Ascending aorta (tissue), 2 donors: ENCODE data around the gene ARID3B. TPM values are rescaled to one million over a fixed set of nuclear protein-coding genes. Genes with fewer than 3 reads are reported as not detected.

ENCODE experiments used
- DNase-seq, 2 donors: peaks; one replicate each; pipeline ENCODE4 v3.0.0-alpha.2; 2019; ENCODE audit warnings: low spot score in 2 of 2
- H3K27ac ChIP-seq, 2 donors: fragments of 200-600 bp; sonication (generic); one replicate each; pipeline ENCODE4 v1.5.1; 2016 to 2017; ENCODE audit warnings: mild to moderate bottlenecking in 1 of 2
- H3K27me3 ChIP-seq: fragments of 200-600 bp; sonication (generic); one replicate; pipeline ENCODE4 v1.5.1; 2017
- H3K36me3 ChIP-seq, 2 donors: fragments of 200-600 bp; sonication (generic); one replicate each; pipeline ENCODE4 v1.5.1; 2016
- H3K4me1 ChIP-seq, 2 donors: fragments of 200-600 bp; sonication (generic); one replicate each; pipeline ENCODE4 v1.5.1; 2016 to 2017; ENCODE audit warnings: mild to moderate bottlenecking in 1 of 2
- H3K4me3 ChIP-seq, 2 donors: fragments of 200-600 bp; sonication (generic); one replicate each; pipeline ENCODE4 v1.5.1; 2016 to 2017; ENCODE audit warnings: mild to moderate bottlenecking in 1 of 2
- H3K9me3 ChIP-seq, 2 donors: fragments of 200-600 bp; sonication (generic); one replicate each; pipeline ENCODE4 v1.5.1; 2016
- CTCF ChIP-seq, 3 experiments: fragments of 200-600 bp in 2 of 3; fragments of 450-650 bp in 1 of 3; sonication (generic) in 2 of 3; IDR thresholded peaks; one replicate each; pipeline ENCODE4 v1.5.1; 2016 to 2019; ENCODE audit warnings: antibody characterized with exemption in 3 of 3, mild to moderate bottlenecking in 1 of 3, moderate library complexity in 1 of 3
- intact Hi-C: fragments of 100-400 bp; cut with DNase I; formaldehyde crosslinking; loops from one replicate; pipeline ENCODE4 v1.15.1; 2023
- total RNA-seq: library from RNA; depleted of rRNA; stranded (reverse); fragments of >200 nt; gene quantifications from one replicate; pipeline ENCODE4 v1.1.0, GENCODE V29; 2016

ARID3B gene
- total RNA-seq, 1 donor from 2014 or later = 13.3 TPM

DNA sequence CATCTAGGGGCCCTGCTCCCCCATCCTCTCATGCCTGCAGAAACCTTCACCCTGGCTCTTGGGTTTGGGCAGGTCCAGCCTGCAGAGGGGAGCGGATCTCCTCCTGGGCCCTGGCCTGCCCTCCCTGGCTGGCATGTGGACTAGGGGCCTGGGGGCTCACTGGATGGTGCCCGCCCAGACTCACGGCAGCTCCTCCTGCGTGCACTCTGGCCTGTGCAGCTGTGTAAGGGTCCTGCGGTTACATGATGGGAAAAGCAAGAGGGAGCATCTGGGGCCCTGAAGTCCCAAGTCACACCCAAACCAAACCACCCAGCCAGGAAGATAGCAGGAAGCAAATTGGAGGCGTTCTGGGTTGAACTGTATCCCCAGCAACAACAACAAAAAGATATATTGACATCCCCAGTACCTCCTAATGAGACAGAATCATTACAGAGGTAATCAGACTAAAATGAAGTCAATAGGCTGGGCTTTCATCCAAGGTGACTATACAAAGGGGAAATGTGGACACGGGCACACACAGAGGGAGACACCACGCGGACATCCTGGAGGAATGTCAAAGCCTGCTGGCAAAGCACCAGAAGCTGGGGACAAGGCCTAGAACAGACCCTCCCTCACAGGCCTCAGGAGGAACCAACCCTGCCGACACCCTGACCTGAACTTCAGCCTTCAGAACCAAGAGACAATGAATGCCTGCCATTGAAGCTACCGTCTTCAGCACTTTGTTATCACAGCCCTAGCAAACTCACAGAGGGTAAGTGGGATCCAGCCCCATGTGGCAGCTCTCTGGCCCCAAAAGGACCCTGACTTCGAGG is 64.2 kb downstream of the ARID3B start:
- intact Hi-C loops = no loop called here
- no peak for TF ChIP-seq CTCF (IDR thresholded peaks at IDR 0.05)
- H3K9me3 ChIP-seq = no peaks in the 10 kb centered on the region
- H3K4me3 ChIP-seq = no peak overlapping the region
- no peaks in the 10 kb centered on the region for H3K36me3 ChIP-seq
- H3K27ac ChIP-seq = no peak overlapping the region
- no peaks in the 10 kb centered on the region for H3K27me3 ChIP-seq
- no peaks in the 10 kb centered on the region for H3K4me1 ChIP-seq
- no peak for DNase-seq

DNA sequence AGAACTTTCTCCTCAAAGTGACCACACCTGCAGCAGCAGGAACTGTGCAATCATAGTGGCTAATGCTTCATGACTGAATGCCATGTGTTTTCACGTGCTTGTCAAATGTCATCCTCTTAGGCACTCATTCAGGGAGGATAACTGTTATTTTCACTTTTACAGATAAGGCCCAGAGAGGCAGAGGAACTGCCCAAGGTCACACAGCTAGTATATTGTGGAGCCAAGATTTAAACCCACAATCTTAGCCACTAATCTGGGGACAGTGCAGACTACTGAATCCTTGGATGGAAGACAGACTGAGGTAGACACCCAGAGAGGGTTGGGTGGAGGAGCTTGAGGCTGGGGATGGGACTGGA is 64.8 kb downstream of the ARID3B start:
- no peak for TF ChIP-seq CTCF (IDR thresholded peaks at IDR 0.05)
- intact Hi-C loops = no loop called here
- H3K27ac ChIP-seq = no peak overlapping the region
- no peaks in the 10 kb centered on the region for H3K27me3 ChIP-seq
- no peak overlapping the region for H3K4me3 ChIP-seq
- H3K4me1 ChIP-seq = no peaks in the 10 kb centered on the region
- no peaks in the 10 kb centered on the region for H3K36me3 ChIP-seq
- no peaks in the 10 kb centered on the region for H3K9me3 ChIP-seq
- no peak for DNase-seq

DNA sequence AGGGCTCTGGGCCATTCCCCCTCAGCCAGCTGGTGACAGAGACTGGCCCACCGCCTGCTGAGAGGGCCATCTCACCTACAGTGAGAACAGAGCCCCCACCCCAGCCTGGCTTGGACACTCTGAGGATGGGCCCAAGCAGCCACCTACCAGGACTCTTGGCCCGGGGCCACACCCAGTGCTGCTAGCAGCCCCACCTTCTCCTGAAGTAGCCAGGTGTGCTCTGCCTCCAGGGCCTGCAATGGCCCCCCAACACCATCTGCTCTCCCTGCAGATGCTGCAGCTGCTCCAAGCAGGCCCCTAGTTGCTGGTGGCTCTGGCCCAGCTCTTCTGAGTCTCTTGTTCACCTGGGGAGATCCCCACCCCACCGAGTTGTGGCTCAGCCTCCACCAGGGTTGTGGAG is 67.8 kb downstream of the ARID3B start:
- no peaks in the 10 kb centered on the region for H3K36me3 ChIP-seq
- H3K27ac ChIP-seq = no peak overlapping the region
- no peaks in the 10 kb centered on the region for H3K9me3 ChIP-seq
- no peak overlapping the region for H3K4me3 ChIP-seq
- H3K27me3 ChIP-seq = no peaks in the 10 kb centered on the region
- no peaks in the 10 kb centered on the region for H3K4me1 ChIP-seq
- intact Hi-C loops = no loop called here
- no peak for TF ChIP-seq CTCF (IDR thresholded peaks at IDR 0.05)
- no peak for DNase-seq

DNA sequence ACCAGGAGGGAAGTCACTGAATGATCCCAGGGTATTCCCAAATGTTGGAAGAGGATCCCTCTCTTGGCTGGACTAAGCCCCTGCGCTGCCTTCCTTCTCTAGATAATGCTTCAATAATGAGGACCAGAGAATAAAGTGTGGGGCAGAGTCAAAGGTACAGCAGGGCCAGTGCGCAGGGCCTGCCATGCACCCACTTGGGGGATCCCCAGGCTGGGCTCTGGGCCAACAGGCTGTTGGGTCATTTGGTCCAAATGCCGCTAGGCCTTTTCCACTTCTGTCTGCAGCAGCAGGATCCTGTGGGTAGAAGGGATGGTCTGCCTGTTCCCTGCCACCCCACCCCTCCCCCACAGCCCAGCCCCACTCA is 68.9 kb downstream of the ARID3B start:
- peaks cover 3 to 5% of the 10 kb centered on the region in 2 donors for H3K4me1 ChIP-seq
- no peak overlapping the region for H3K27ac ChIP-seq
- no peaks in the 10 kb centered on the region for H3K27me3 ChIP-seq
- intact Hi-C loops = loop anchor here (10.0 kb wide), 1 partner anchor 345 kb away; the partner anchor contains the start of gene RPP25
- H3K36me3 ChIP-seq = no peaks in the 10 kb centered on the region
- no peak for TF ChIP-seq CTCF (IDR thresholded peaks at IDR 0.05)
- no peak overlapping the region for H3K4me3 ChIP-seq
- DNase-seq = no peak
- no peaks in the 10 kb centered on the region for H3K9me3 ChIP-seq

GRCh38 chr15:74610302-74610951 is 69.4 kb downstream of the ARID3B start:
- DNase-seq = no peak
- Histone ChIP-seq H3K4me3 (no peak overlapping the region), H3K27me3 (no peaks in the 10 kb centered on the region), H3K4me1 (peaks cover 3 to 5% of the 10 kb centered on the region in 2 donors), H3K9me3 (no peaks in the 10 kb centered on the region), H3K27ac (no peak overlapping the region), H3K36me3 (no peaks in the 10 kb centered on the region)
- intact Hi-C loops = loop anchor here (10.0 kb wide), 1 partner anchor 344 kb away; the partner anchor contains the start of gene RPP25
- no peak for TF ChIP-seq CTCF (IDR thresholded peaks at IDR 0.05)
